Endodermal cell (in vitro differentiated cells): ENCODE results near the gene TUBGCP2. TPM values are rescaled to one million over a fixed set of nuclear protein-coding genes. Genes with fewer than 3 reads are reported as not detected.

ENCODE experiments used
- DNase-seq: peaks from one replicate; pipeline ENCODE4 v3.0.0-alpha.2; 2017
- H3K27ac ChIP-seq: 2 replicates; pipeline ENCODE4 v1.5.1; 2013; ENCODE audit warnings: mild to moderate bottlenecking, low read depth, low read length, moderate library complexity
- H3K27me3 ChIP-seq: 2 replicates; pipeline ENCODE4 v1.6.1; 2013; ENCODE audit warnings: mild to moderate bottlenecking, low read length, moderate library complexity; ENCODE audit not compliant: insufficient read depth, control insufficient read depth, poor library complexity, severe bottlenecking
- H3K36me3 ChIP-seq: 2 replicates; pipeline ENCODE4 v1.7.0; 2013; ENCODE audit warnings: mild to moderate bottlenecking, low read length, moderate library complexity; ENCODE audit not compliant: control insufficient read depth, insufficient read depth
- H3K4me1 ChIP-seq: one replicate; pipeline ENCODE4 v1.7.0; 2013; ENCODE audit warnings: low read length; ENCODE audit not compliant: control insufficient read depth, insufficient read depth
- H3K4me3 ChIP-seq: 2 replicates; pipeline ENCODE4 v1.5.1; 2013; ENCODE audit warnings: mild to moderate bottlenecking, low read length, moderate library complexity
- H3K9ac ChIP-seq: 2 replicates; pipeline ENCODE4 v1.6.1; 2013; ENCODE audit warnings: mild to moderate bottlenecking, low read length, moderate library complexity; ENCODE audit not compliant: poor library complexity, severe bottlenecking; ENCODE audit errors: extremely low read depth
- H3K9me3 ChIP-seq: 2 replicates; pipeline ENCODE4 v1.6.1; 2013; ENCODE audit warnings: mild to moderate bottlenecking, low read length, moderate library complexity; ENCODE audit not compliant: control insufficient read depth
- H3K27ac Mint-ChIP-seq: 2 replicates; pipeline ENCODE4 v1.8.0; 2020; ENCODE audit warnings: mixed read lengths
- H3K27me3 Mint-ChIP-seq: 2 replicates; pipeline ENCODE4 v1.8.0; 2021; ENCODE audit warnings: mild to moderate bottlenecking, mixed read lengths; ENCODE audit not compliant: insufficient read depth
- H3K36me3 Mint-ChIP-seq: 2 replicates; pipeline ENCODE4 v1.8.0; 2020; ENCODE audit warnings: low read depth, mixed read lengths
- H3K4me1 Mint-ChIP-seq: 2 replicates; pipeline ENCODE4 v1.8.0; 2020; ENCODE audit warnings: mixed read lengths
- H3K4me3 Mint-ChIP-seq: 2 replicates; pipeline ENCODE4 v1.8.0; 2020; ENCODE audit warnings: mild to moderate bottlenecking, moderate library complexity, mixed read lengths
- H3K9me3 Mint-ChIP-seq: 2 replicates; pipeline ENCODE4 v1.8.0; 2020; ENCODE audit warnings: mild to moderate bottlenecking, mixed read lengths
- WGBS, 2 experiments: methylation state at CpG; one replicate each; pipeline versions ENCODE4 v1.1.5 to v1.1.7; 2013; ENCODE audit warnings: missing lambda C conversion rate in 2 of 2, mixed read lengths in 1 of 2; ENCODE audit not compliant: insufficient coverage in 1 of 2, insufficient read length in 1 of 2; 5-methylcytosine and 5-hydroxymethylcytosine counted together
- total RNA-seq, 2 donors: library from RNA; stranded (reverse); fragmentation: NEBNext Ultra II Directional in 1 of 2; extraction: Animal tissue kit (Norgen Biotek cat#: 25700) in 1 of 2; gene quantifications; 2 replicates in 1 of 2; 3 replicates in 1 of 2; pipeline ENCODE4 v1.2.1, GENCODE V29; 2021
- TF ChIP-seq, protein P1 (sequence below): fragments of 200-600 bp; sonication (generic); conservative IDR thresholded peaks from 2 replicates; pipeline ENCODE4 v1.5.0; 2021; ENCODE audit warnings: antibody characterized with exemption, mild to moderate bottlenecking

TUBGCP2 gene
- total RNA-seq, 2 donors from 2014 or later, result 52.8 to 63.0 TPM

DNA sequence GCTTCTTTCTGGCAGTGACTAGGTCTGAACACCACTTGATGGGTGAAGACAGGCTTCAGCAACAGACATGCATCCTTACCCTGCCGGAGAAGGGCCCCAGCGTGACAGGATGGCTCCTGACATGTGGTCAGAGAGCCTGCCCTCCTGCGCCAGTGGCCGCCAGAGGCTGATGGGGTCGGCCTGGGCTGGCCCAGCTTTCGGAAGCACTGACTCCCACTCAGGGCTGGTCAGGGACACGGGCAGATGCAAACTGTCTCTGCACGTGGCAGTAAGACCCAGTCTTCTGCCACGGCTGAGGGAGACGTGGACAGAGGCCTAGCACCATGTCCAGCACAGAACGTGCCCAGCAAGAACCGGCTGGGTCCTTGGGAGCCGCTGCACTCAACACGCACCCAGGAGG lies 10.2 kb downstream of the TUBGCP2 start:
- 94% methylated on average over 13 to 14 of the region's 14 CpGs for WGBS, 2 experiments
- H3K4me1 Mint-ChIP-seq, result no peaks in the 10 kb centered on the region
- no peaks in the 10 kb centered on the region for H3K9me3 Mint-ChIP-seq
- Histone ChIP-seq H3K9ac (no peak overlapping the region), H3K9me3 (no peaks in the 10 kb centered on the region), H3K27me3 (no peaks in the 10 kb centered on the region), H3K4me1 (no peaks in the 10 kb centered on the region), H3K4me3 (no peak overlapping the region), H3K36me3 (peaks cover 47% of the 10 kb centered on the region), H3K27ac (no peak overlapping the region)
- H3K27ac Mint-ChIP-seq, result no peak overlapping the region
- H3K27me3 Mint-ChIP-seq, result no peaks in the 10 kb centered on the region
- H3K36me3 Mint-ChIP-seq, result peaks cover 58% of the 10 kb centered on the region
- TF ChIP-seq, protein P1, sequence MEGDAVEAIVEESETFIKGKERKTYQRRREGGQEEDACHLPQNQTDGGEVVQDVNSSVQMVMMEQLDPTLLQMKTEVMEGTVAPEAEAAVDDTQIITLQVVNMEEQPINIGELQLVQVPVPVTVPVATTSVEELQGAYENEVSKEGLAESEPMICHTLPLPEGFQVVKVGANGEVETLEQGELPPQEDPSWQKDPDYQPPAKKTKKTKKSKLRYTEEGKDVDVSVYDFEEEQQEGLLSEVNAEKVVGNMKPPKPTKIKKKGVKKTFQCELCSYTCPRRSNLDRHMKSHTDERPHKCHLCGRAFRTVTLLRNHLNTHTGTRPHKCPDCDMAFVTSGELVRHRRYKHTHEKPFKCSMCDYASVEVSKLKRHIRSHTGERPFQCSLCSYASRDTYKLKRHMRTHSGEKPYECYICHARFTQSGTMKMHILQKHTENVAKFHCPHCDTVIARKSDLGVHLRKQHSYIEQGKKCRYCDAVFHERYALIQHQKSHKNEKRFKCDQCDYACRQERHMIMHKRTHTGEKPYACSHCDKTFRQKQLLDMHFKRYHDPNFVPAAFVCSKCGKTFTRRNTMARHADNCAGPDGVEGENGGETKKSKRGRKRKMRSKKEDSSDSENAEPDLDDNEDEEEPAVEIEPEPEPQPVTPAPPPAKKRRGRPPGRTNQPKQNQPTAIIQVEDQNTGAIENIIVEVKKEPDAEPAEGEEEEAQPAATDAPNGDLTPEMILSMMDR, result no peak
- DNase-seq, result no peak
- H3K4me3 Mint-ChIP-seq, result no peak overlapping the region

DNA sequence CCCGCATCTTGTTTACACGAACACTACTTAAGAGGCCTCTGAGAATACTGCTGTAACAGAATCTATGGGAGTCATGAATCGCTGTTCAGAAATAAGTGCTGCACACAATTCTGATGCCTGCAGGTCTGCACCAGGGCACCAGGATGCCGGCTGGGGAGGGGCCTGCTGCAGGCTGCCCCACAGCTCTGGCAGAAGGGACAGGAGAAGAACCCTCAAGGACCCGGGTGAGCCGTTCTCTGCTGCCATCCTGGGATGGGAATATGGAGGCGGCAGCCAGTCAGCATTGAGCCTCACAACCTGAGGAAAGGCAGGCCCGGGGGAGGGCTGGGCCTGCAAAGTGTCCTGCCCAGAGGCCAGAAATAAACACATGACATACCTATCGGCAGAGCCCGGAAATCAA lies 11.2 kb downstream of the TUBGCP2 start:
- no peak overlapping the region for H3K27ac ChIP-seq
- no peak for DNase-seq
- H3K4me3 ChIP-seq, result no peak overlapping the region
- Mint-ChIP-seq H3K36me3 (peaks cover 56% of the 10 kb centered on the region), H3K9me3 (no peaks in the 10 kb centered on the region), H3K27me3 (no peaks in the 10 kb centered on the region), H3K27ac (no peak overlapping the region), H3K4me1 (no peaks in the 10 kb centered on the region), H3K4me3 (no peak overlapping the region)
- no peak overlapping the region for H3K9ac ChIP-seq
- H3K27me3 ChIP-seq, result no peaks in the 10 kb centered on the region
- no peaks in the 10 kb centered on the region for H3K9me3 ChIP-seq
- no peaks in the 10 kb centered on the region for H3K4me1 ChIP-seq
- WGBS, 2 experiments, result 91 to 94% methylated on average over 7 to 10 of the region's 10 CpGs
- H3K36me3 ChIP-seq, result peaks cover 56% of the 10 kb centered on the region
- TF ChIP-seq, protein P1, result no peak

DNA sequence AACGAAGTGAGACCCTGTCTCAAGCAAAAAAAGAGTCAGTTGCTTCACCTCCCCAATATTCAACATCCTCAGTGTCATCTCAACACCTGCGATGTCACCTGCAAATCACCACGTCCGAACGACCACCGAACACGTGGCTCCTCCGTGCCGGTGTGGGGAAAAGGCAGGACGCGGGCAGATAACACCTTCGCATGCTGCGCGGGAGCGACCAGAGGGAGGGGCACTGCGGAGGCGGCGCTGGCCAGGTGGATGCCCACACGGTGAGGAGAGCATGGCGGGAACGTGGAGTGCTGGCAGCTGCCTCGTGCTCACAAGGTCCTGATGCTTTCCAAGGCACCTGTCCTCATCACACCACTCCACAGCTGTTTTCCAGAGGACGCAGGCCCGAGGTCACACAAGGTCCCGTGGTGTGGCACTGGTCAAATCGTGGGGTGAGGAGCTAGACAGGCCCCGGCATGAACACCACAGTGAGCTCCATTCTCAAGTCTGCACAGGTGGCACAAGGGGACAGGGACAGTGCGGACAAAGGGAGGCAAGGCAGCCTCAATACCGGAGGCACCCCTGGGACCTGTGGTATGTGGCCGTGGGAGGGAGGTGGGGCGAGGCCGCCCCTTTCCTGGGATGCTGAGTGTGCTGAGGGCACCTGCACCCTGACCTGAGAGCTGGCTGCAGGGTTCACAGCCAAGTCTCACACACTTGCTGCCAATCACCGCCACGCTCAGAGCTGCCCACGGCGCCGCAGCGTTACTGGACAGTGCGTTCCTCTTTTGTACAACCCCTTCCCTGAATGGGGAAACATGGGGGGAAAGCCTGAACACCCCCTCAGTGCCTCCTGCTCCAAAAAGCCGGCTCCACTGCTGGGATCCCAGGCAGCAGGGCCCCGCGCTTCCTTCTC lies 13.0 kb downstream of the TUBGCP2 start:
- Histone ChIP-seq H3K4me3 (no peak overlapping the region), H3K9ac (no peak overlapping the region), H3K27me3 (no peaks in the 10 kb centered on the region), H3K27ac (no peak overlapping the region), H3K4me1 (no peaks in the 10 kb centered on the region), H3K36me3 (peaks cover 56% of the 10 kb centered on the region), H3K9me3 (no peaks in the 10 kb centered on the region)
- no peaks in the 10 kb centered on the region for H3K4me1 Mint-ChIP-seq
- no peaks in the 10 kb centered on the region for H3K9me3 Mint-ChIP-seq
- H3K4me3 Mint-ChIP-seq, result no peak overlapping the region
- H3K27ac Mint-ChIP-seq, result no peak overlapping the region
- no peaks in the 10 kb centered on the region for H3K27me3 Mint-ChIP-seq
- TF ChIP-seq, protein P1, result no peak
- WGBS, 2 experiments, result 96 to 98% methylated on average over 37 to 42 of the region's 42 CpGs
- DNase-seq, result no peak
- H3K36me3 Mint-ChIP-seq, result peaks cover 56% of the 10 kb centered on the region
